Activated CD4-positive, CD25-positive, alpha-beta regulatory T cell (primary cell): ENCODE results near the gene PCDHGA1.
"Not testable (repeated sequence)": the region's sequence is repeated elsewhere in the genome, so short reads cannot be mapped to it uniquely, and the experiment has no call there.

ENCODE experiments used
- DNase-seq, 4 experiments: peaks; one replicate each; lab custom pipeline; 2025; lab: John Stamatoyannopoulos, UW

The PCDHGA1 gene

GRCh38 chr5:141409598-141410306, 79.4 kb downstream of the PCDHGA1 start:
- DNase-seq = no peak

DNA sequence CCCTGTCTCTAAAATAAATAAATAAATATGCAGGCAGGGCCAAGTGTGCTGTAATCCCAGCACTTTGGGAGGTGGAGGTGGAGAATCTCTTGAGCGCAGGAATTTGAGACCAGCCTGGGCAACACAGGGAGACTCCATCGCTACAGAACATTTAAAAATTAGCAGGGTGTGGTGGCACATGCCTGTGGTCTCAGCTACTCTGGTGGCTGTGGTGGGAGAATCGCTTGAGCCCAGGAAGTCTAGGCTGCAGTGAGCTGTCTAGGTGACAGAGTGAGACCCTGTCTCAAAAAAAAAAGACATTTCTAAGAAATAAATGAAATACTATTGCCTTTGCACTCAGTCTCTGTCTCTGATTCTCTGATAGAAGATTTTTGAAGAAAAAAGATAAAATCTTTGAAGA, 81.3 kb downstream of the PCDHGA1 start:
- DNase-seq = no peak

- no peak for DNase-seq
Observed at GRCh38 chr5:141412854-141413539, 82.7 kb downstream of the PCDHGA1 start, which contains the start of gene PCDHGA10. Gene PCDHGA10, plus strand, starts transcription at chr5:141412987. Its CDS starts 189 bp downstream, at chr5:141413176.

DNA sequence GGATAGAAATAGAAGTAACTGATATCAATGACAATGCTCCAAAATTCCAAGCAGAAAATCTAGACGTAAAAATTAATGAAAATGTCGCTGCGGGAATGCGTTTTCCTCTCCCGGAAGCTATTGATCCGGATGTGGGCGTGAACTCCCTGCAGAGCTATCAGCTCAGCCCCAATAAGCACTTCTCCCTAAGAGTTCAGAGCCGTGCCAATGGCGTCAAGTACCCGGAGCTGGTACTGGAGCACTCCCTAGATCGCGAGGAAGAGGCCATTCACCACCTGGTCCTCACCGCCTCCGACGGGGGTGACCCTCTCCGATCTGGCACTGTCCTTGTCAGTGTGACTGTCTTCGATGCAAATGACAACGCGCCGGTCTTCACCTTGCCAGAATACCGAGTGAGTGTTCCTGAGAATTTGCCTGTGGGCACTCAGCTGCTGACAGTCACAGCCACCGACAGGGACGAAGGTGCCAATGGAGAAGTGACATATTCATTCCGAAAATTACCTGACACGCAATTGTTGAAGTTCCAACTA, 83.3 kb downstream of the PCDHGA1 start:
- DNase-seq = no peak

- not testable (repeated sequence) for DNase-seq
Observed at GRCh38 chr5:141414548-141415274, 84.4 kb downstream of the PCDHGA1 start.

DNA sequence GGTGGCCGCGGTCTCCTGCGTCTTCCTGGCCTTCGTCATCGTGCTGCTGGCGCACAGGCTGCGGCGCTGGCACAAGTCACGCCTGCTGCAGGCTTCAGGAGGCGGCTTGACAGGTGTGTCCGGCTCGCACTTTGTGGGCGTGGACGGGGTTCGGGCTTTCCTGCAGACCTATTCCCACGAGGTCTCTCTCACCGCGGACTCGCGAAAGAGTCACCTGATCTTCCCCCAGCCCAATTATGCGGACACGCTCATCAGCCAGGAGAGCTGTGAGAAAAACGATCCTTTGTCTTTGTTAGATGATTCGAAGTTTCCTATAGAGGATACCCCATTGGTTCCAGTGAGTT, 84.9 kb downstream of the PCDHGA1 start:
- DNase-seq = not testable (repeated sequence)

DNA sequence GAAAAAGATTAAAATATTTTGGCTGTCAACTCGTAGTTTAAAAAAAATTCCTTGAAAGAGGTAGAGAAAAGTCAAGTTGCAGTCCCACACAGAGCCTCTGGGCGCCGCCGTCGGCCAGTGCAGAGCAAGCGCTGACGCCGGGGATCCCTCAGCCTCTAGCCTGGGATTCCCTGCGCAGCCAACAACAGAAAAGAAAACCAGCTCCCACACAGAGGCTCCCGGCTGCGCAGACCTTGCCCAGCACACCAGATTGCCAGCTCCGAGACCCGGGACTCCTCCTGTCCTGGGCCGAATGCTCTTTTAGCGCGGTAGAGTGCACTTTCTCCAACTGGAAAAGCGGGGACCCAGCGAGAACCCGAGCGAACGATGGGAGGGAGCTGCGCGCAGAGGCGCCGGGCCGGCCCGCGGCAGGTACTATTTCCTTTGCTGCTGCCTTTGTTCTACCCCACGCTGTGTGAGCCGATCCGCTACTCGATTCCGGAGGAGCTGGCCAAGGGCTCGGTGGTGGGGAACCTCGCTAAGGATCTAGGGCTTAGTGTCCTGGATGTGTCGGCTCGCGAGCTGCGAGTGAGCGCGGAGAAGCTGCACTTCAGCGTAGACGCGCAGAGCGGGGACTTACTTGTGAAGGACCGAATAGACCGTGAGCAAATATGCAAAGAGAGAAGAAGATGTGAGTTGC, 87.3 kb downstream of the PCDHGA1 start, which contains the start of gene PCDHGB7:
PCDHGB7 (plus strand) TSS at position 184 of the 679 bp plus-strand sequence; CDS start at position 367, 183 bp downstream.
- DNase-seq = not testable (repeated sequence)

GRCh38 chr5:141419074-141419880, 89.0 kb downstream of the PCDHGA1 start:
- DNase-seq = no peak

GRCh38 chr5:141420855-141421488, 90.7 kb downstream of the PCDHGA1 start, which contains the start of gene PCDHGA11:
Gene PCDHGA11, plus strand, starts transcription at chr5:141421051. Its CDS starts 177 bp downstream, at chr5:141421228.
- no peak for DNase-seq

DNA sequence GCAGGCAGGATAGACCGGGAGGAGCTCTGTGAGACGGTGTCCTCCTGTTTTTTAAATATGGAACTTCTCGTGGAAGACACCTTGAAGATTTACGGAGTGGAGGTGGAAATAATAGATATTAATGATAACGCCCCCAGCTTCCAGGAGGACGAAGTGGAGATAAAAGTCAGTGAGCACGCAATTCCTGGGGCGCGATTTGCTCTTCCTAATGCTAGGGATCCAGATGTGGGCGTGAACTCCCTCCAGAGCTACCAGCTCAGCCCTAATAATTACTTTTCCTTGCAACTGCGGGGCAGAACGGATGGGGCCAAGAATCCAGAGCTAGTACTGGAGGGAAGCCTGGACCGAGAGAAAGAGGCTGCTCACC, 91.2 kb downstream of the PCDHGA1 start:
- no peak for DNase-seq

DNA sequence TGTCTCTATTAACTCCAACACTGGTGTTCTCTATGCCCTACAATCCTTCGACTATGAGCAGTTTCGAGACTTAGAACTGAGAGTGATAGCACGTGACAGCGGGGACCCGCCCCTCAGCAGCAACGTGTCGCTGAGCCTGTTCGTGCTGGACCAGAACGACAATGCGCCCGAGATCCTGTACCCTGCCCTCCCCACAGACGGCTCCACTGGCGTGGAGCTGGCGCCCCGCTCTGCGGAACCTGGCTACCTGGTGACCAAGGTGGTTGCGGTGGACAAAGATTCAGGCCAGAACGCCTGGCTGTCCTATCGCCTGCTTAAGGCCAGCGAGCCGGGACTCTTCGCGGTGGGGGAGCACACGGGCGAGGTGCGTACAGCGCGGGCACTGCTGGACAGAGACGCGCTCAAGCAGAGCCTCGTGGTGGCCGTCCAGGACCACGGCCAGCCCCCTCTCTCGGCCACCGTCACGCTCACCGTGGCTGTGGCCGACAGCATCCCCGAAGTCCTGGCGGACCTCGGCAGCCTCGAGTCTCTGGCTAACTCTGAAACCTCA, 92.5 kb downstream of the PCDHGA1 start:
- no peak for DNase-seq

DNA sequence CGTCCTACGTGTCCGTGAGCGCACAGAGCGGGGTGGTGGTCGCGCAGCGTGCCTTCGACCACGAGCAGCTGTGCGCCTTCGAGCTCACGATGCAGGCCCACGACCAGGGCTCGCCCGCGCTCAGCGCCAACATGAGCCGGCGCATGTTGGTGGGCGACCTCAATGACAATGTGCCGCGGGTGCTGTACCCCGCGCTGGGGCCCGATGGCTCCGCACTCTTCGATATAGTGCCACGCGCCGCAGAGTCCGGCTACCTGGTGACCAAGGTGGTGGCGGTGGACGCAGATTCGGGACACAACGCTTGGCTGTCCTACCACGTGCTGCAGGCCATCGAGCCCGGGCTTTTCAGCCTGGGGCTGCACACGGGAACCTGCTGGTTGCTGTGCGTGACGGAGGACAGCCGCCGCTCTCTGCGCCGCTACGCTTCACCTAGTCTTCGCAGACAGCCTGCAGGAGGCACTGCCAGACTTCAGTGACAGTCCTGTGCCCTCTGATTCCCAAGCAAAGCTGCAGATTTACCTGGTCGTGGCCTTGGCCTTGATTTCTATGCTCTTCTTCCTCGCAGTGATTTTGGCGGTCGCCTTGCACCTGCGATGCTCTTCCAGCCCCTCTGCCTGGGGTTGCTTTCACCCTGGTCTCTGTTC, 97.6 kb downstream of the PCDHGA1 start:
- DNase-seq = no peak

DNA sequence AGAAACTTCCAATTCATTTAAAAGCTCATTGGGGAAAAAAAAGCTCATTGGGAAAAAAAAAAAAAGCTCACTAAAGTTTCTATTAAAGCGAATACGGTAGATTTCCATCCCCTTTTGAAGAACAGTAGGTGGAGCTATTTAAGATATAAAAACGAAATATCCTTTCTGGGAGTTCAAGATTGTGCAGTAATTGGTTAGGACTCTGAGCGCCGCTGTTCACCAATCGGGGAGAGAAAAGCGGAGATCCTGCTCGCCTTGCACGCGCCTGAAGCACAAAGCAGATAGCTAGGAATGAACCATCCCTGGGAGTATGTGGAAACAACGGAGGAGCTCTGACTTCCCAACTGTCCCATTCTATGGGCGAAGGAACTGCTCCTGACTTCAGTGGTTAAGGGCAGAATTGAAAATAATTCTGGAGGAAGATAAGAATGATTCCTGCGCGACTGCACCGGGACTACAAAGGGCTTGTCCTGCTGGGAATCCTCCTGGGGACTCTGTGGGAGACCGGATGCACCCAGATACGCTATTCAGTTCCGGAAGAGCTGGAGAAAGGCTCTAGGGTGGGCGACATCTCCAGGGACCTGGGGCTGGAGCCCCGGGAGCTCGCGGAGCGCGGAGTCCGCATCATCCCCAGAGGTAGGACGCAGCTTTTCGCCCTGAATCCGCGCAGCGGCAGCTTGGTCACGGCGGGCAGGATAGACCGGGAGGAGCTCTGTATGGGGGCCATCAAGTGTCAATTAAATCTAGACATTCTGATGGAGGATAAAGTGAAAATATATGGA, 100.2 kb downstream of the PCDHGA1 start, which contains the start of gene PCDHGA12:
PCDHGA12 (plus strand) TSS at position 176 of the 782 bp plus-strand sequence; CDS start at position 429, 253 bp downstream.
- no peak for DNase-seq

DNA sequence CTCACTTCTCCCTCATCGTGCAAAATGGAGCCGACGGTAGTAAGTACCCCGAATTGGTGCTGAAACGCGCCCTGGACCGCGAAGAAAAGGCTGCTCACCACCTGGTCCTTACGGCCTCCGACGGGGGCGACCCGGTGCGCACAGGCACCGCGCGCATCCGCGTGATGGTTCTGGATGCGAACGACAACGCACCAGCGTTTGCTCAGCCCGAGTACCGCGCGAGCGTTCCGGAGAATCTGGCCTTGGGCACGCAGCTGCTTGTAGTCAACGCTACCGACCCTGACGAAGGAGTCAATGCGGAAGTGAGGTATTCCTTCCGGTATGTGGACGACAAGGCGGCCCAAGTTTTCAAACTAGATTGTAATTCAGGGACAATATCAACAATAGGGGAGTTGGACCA, 101.0 kb downstream of the PCDHGA1 start:
- no peak for DNase-seq

DNA sequence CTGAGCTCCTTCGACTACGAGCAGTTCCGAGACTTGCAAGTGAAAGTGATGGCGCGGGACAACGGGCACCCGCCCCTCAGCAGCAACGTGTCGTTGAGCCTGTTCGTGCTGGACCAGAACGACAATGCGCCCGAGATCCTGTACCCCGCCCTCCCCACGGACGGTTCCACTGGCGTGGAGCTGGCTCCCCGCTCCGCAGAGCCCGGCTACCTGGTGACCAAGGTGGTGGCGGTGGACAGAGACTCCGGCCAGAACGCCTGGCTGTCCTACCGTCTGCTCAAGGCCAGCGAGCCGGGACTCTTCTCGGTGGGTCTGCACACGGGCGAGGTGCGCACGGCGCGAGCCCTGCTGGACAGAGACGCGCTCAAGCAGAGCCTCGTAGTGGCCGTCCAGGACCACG, 102.0 kb downstream of the PCDHGA1 start:
- DNase-seq = not testable (repeated sequence)

- DNase-seq = not testable (repeated sequence)
Observed at GRCh38 chr5:141432726-141433125, 102.4 kb downstream of the PCDHGA1 start.

- no peak for DNase-seq
Observed at GRCh38 chr5:141434006-141434405, 103.7 kb downstream of the PCDHGA1 start.

DNA sequence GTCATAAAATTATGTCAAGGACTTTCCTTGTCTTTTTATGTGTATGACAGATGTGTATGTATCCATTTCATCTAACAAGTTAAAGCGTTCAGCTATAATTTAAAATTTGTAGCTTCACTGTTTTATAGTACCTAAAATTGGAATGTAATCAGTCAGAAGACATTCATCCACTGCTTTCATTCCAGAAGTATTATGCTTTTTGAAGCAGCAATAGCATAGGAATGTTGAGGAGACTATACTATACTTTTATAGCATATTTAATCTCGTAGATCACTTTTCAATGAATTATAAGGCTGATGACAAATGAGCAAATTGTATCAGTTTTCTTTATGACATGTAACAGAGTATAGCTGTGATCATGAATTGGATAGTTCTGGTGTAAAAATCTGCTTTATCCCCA, 106.9 kb downstream of the PCDHGA1 start:
- DNase-seq = no peak
